Kidney capillary endothelial cell (primary cell): ENCODE data around the gene FAM107B.
"Not testable (repeated sequence)": the region's sequence is repeated elsewhere in the genome, so short reads cannot be mapped to it uniquely, and the experiment has no call there.

Source experiments
- DNase-seq: peaks from one replicate; pipeline ENCODE4 v3.0.0-alpha.2; 2018; ENCODE audit warnings: low spot score

Gene FAM107B

DNA sequence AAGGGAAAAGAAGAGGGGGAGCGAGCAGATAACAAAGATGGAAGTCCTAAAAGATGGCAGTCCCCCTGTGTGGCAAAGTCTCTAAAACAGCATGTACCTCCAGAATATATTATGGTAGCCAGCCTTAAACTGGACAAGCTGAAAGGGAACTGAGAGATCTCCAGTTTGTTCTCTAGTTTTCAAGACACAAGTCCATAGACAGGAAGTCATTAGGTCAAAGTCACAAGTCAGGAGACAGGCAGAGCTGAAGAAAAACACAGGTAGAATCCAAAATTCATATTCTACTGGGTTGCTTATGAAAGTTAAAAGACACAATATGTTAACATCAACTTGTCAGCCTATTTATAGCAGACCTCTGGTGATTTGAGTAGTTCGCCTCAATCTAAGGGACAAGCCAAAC lies 38.7 kb downstream of the FAM107B start:
- DNase-seq = no peak

DNA sequence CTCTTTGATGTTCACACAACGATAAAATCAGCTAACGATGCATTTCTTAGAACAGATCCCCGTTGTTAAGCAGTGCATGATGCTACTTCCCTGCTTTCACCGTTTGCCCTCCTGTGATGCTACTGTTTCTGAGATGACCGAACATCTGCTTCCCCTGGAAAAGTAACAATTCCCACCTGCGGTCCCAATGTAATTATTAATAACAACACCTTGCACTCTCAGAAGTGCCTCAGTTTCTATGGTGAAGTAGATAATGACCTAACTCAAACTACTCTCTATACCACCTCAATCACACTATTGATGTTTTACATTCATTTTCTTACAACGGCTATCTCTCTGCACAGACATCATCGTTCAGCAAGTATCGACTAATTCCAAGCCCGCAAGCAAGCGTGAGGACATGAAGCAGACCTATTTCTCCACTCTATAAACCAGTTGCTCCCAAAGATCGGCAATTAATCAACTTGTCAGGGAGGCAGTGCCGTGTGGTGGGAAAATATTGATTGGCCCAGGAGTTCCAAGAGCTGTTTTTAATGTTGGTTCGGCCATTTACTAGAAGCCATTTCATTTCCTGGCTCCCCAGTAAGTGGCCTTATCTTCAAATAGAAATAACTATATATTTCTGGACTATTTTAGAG lies 42.7 kb downstream of the FAM107B start:
- DNase-seq = no peak

DNA sequence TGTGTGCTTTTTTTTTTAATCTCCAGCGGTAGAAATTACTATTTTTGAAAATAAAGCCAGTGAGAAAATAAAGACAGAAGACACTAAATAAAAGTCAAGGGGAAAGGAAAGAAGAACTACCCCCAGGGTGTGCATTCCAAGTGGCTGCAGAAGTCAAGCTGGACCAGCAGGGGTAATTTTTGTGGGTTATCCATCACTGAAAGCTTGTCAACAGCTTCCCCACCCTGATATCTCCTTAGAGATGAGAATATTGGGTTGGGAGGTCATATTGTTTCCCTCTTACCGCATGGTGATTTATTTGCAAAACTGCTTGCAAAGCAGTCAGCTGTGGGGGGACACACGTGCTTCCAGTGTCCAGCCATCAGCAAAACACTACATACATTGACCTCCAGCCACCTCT lies 46.4 kb downstream of the FAM107B start:
- no peak for DNase-seq

DNA sequence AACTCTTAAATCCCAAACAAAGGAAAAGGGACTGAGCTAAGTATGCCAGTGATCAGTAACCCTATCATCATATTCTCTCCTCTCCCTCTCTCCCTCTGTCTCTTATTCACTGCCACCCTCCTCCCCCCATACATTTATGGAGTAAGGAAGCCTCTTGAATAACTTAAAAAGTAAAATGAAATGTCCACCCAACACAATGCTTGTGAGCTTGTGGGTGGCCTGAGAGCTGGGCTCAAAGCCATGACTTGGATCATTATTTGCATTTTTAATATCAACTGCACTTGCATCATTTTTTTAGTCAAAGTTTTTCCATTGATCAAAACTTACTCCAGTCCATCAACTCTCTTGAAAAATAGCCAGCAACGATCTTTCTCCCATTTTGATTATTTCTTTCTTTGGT lies 46.8 kb downstream of the FAM107B start:
- DNase-seq = no peak

DNA sequence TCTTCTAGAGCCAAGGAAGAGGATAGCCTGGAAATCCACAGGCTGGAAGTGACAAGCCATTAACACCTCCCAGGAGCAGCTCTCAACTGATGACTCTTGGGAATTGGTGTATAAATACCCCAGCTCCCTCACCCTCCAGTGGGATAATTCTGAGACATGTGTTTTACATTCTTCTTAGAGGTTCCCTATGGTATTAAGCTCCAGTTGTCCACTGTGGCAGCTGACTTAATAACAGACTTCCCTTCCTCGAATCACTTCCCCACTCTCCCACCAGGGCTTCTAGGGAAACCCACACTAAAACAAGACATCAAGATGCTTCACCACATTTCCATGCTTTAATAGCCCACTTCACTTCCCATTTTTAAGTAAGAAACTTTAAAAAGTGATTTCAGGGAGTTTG lies 47.2 kb downstream of the FAM107B start:
- no peak for DNase-seq

DNA sequence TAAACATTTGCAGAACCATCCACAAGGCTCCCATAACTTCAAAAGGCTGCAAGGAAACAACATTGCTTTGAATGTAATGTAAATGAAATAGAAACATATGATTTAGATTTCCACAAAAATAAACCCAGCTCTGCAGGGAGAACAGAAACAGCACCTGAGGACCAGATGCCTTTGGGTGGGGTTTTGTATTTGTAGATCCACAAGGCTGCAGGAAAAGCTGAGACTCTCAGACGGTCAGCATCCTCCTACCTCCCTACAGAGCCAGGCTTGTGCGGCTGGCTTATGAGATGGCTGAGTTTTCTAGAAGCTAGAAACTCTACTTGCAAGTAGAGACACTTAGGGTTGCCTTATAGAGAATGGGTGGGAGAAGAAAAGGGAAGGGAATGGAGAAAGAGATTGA lies 49.8 kb downstream of the FAM107B start:
- DNase-seq = no peak

DNA sequence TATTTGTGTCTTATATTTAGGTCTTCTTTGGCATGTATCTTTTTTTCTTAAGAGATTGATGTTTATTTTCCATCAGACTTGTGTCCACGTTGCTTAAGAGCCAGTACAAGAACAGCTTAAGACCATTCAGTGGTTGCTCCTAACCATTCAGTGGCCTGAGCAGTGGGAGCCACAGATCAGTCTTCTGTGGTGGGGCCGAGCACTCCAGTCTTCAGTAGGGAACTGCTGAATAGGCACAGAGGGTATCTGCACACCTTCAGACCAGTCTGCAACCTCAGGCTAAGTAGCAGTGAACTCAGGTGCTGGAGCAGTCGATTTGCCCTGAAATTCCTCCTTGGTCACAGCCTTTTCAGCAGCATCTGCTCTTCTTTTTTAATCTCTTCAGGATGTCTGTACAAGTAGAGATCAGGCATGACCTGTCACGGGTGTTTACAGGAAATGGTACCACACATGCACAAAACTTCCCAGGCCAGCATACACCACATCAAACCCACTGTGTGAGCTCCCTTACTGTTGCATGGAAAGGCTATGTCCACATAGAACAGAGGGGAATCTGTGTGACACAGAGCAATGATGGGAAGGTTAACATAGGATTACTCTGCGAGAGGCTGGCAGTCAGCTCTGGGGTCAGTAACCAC lies 51.5 kb downstream of the FAM107B start:
- DNase-seq = no peak

DNA sequence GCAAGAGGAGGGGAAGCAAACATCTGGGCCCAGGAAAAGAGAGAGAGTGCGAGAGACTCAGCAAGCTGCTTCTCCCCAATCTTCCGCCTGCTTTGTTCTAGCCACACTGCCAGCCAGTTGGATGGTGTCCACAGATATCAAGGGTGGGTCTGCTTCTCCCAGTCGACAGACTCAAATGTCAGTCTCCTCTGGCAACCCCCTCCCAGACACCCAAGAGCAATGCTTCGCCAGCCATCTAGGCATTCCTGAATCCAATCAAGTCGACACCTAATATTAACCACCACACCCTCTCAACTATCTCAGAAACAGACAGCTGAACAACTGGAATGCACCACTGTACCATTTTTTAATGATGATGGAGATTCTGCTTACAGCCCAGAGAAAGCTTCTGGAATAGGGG lies 57.1 kb downstream of the FAM107B start:
- no peak for DNase-seq

DNA sequence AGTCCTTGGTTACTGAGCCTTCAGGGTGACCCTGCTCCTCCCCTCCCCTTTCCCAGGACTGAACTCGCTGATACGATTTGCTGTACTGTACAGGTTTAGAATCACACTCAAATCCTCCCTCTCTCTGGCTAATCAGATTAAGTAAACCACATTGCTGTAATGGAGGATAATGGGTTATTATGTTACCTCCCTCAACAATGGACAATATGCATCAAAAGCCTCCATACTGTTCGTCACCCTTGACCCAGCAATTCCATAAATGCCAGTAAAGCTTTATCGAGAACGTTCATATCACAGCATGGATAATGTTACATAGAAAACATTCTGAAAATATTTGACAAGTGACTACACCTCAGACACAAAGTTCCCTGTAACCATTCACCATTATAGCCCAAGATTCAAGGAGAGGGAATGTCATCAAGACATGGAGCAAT lies 61.7 kb downstream of the FAM107B start:
- DNase-seq = no peak

DNA sequence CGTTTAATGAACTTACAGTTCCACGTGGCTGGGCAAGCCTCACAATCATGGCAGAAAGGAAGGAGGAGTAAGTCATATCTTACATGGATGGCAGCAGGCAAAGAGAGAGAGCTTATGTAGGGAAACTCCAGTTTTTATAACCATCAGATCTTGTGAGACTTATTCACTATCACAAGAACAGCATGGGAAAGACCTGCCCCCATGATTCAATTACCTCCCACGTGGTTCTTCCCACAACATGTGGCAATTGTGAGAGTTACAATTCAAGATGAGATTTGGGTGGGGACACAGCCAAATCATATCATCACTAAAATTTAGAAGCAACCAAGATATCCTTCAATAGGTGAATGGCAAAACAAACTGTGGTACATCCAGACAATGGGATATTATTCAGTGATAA lies 65.4 kb downstream of the FAM107B start:
- DNase-seq = not testable (repeated sequence)

DNA sequence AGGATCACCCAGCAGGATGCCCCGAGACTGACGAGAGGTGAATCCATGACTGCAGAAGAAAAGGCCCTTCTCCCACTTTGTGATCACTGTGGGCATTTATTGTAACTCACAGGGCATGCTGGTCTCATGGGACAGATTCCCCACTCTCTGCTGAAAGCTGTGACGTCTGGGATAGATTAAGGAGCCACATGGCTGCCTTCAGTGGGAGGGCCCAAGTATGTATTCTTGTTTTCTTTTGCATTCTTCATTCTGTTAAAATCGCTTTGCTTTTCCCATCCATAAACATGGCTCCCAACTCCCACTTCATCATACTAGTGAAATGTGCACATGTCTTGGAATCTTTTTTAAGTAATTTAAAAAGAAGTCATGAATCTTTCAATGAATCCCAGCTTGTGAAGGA lies 67.2 kb downstream of the FAM107B start:
- no peak for DNase-seq

DNA sequence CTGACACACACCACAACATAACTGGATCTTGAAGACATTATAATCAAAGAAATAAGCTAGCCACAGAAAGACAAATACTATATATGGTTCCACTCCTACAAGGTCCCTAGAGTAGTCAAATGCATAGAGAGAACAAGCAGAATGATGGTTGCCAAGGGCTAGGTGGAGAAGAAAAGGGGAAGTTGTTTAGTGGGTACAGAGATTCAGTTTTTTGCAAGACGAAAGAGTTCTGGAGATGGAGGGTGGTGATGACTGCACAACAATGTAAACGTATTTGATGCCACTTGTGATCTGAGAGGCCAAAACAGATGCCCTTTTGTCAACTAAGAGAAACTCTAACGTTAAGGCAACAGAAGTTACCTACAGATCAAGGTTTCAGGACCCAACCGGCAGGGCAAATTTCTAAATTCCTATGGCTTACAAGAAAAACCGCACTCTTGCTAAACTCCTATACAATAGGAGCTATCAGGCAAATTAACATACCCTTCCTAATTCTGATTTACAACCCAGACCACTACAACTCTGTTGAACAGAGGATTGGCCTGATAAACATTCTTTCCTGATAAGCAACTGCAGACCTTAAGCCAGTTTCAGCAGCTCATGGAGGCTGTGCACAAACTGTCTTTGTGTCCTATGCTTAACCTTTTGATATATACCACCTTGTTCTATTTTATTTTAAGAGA lies 69.0 kb downstream of the FAM107B start:
- no peak for DNase-seq

DNA sequence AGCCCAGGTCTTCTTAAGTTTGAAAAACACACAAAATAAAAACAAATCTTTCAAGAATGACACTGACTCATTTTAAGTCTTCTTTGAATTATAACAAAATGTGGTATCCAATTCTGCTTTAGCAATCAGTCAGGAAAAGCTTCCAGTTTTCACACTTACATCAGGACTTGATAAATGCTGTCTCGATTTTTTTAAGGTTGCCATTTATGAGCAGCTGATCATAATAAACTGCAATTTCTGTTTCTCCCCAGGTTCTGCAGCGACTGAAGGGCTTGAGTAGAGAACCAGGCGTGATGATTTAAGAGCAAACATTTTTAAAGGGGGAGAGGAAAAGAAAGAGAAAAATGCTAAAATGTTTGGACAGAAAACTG lies 71.1 kb downstream of the FAM107B start:
- no peak for DNase-seq

DNA sequence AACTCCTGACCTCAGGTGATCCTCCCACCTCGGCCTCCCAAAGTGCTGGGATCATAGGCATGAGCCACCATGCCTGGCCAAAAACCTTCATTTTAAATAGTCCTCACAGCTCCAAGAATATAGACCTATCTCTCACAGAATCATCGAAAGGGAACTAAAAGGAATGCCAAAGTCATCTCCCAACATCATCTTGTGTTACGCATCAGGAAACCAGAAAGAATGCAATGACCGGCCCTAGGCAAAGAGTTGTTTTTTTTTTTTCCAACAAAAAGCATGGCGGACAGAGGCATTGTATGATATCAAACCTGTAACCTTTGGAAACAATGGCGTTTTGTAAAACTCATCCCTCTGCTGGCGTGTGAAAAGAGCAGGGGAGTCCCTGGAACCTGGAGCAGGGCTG lies 73.2 kb downstream of the FAM107B start:
- DNase-seq = no peak

DNA sequence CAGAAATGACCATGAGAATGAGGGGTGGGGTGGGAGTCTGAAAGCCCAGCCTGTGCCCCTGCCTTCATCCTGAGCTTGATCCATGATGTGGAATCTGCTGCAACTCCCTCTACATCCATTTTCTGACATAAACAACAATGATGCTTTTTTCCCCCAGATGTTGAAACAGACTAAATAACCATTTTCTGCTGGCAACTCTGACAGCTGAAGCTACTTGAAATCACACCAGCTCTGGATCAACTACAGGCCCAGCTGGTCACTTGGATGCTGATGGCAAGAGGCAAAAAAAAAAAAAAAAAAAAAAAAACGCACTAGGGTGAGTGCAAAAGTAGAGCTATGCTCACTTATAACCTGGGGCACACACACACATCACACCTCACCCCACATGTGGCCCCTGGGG lies 74.2 kb downstream of the FAM107B start:
- DNase-seq = no peak

DNA sequence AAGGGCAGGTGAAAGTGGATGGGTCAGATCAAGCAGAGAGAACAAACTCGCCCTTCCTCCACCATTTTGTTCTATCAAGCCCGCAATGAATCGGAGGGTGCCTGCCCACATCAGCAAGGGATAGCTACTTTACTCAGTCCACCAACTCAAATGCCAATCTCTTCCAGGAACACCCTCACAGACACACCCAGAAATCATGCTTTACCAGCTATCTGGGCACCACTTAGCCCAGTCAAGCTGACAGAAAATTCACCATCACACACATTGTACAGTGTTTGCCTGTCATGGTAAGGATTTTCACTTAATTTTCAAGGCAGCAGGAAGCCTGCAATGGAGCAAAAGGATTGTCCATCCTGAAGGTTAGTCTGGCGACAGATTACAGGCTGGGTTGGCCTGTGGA lies 75.2 kb downstream of the FAM107B start:
- DNase-seq = no peak

DNA sequence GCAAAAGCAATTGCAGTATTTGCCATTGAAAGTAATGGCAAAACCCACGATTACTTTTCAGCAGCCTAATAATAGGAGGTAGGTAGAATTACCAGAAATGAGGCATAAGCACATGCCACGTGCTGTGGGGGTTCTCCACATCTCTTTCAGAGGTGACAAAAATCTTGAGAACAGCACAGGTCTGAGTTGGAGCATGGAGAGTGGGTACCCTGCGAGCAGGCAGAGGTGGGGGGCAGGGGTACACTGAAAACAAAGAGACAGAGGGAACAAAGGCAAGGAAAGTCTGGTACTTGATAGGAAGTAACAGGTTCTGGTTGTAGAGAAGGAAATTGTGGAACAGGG lies 75.9 kb downstream of the FAM107B start:
- no peak for DNase-seq

DNA sequence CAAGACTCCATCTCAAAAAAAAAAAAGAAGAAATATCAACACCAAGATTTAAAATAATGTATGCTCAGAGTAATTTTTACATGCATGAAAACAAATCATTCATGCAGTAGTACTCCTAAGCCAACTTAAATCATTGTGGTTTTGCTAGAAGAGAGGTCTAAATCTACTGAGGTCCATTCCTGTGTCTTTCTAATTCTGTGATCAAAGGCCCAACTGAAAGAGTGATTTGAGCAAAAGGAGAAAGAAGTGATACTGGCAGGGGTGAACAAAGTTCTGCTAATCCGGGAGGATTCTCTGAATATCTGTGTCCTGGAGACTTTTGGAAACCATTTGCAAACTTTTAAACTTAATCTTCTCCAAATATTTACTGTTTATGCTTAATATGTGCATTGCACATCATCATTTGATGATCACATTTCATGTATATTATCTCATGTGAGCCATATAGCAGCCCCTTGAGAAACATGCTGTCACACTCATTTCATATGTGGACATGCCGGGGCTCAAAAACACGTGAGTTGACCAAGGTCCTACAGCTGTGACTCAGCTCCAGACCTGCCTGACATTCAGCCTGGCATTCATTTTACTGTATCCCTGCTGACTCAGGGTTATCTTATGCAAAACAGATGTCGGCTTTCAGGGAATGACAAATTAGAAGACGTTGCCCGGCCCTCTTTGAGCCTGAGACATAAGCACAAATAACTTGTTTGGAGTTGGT lies 76.4 kb downstream of the FAM107B start:
- DNase-seq = no peak

DNA sequence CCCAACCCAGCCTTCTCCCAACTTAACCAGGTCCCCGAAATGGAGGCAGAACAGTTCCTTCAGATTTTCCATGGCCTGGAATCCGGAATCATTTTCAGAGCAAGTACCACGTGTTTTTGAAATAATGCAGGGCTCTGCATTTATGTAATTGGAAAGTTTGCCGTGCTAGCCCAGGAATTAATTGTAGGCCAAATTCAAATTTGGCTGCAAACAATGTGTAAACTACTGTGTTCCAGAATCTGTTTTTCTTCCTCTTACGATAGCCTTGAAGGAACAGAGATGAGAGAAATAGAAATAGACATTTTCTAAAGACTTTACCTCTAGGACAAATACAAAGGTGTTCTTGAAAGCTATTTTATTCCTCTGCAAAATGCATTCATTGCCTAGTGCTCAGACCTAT lies 77.4 kb downstream of the FAM107B start:
- DNase-seq = no peak

DNA sequence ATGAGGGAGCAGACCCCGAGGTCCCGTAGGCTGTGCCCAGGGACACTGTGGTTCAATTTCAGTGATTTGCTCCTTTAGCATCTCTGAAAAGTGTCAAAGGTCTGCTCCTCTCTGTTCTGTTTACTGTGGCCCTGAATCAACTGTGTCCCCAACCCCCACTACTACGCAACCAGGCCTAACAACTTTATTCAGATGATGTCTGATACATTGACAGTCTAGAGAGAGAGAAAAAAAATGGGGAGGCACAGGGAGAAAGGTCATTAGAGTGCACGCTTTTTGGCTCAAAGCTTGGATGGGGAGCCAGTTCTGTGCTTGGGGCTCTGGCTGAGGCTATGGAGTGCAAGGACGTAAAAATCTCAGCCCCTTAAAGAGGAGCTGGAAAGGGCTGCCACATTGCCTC lies 77.9 kb downstream of the FAM107B start:
- no peak for DNase-seq

DNA sequence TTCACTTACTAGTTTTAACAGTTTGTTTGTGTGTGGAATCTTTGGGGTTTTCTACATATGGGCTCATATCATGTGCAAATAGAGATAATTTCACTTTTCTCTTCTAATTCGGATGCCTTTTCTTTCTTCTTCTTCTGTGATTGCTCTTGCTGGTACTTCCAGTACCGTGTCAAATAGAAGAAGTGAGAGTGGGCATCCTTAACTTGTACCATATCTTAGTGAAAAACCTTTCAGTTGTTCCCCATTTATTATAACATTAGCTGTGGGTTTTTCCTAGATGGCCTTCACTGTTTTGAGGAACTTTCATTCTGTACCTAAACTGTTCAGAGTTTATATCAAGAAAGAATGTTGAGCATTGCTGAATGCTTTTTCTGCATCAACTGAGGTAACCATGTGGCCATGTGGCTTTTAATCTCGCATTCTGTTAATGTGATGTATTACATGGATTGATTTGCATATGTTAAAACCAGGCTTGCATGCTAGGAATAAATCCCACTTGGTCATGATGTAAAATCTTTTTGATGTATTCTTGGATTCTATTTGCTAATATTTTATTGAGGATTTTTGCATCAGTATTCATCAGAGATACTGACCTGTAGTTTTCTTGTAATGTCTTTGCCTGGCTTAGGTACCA lies 78.7 kb downstream of the FAM107B start:
- DNase-seq = no peak

DNA sequence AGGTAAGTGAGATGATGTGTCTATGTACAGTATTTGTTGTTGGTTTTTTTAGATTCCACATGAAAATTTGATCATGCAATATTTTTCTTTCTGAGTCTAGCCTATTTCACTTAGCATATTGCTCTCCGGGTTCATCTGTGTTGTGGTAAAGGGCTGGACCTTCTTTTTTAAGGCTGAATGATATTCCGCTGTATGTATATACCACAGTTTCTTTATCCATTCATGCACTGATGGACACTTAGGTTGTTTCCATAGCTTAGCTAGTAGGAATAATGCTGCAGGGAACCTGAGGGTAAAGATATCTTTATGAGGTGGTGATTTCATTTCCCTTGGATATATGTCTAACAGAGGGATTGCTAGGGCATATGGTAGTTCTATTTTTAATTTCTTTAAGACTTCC lies 80.8 kb downstream of the FAM107B start:
- no peak for DNase-seq
